Measurements from ENCODE around the gene ANKRD29. TPM values are rescaled to one million over a fixed set of nuclear protein-coding genes. Genes with fewer than 3 reads are reported as not detected.

The ANKRD29 gene
- total RNA-seq, 6 experiments from 2014 or later: 0.13 to 0.50 (median 0.22) TPM

DNA sequence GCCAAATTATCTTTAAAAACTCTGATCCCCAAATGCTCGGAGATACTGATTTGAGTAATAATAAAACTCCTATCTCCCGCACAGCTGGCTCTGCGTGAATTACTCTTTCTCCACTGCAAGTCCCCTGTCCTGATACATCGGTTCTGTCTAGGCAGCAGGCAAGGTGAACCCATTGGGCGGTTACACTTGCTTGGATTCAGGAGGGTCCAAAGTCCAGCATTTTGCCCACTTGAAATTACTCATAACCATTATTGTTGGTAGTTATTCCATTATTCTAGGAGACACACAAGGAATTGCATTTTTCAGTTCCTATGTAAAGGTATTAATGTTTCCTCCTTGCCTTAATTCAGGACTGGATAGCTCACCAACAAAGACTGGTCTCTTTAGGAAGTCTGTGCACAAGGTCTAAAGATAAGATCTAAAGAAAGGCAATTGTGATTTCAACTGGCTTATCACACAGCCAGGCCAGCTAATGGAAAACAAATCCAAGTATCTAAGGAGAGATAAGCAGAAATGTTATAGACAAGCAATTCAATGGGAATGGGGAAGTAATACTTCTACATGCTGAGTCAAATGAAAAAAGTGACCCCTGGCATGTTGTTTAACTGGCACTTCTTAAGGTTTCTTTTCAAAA is 53.2 kb downstream of the ANKRD29 start:
- H3K36me3 Mint-ChIP-seq (ENCODE audit: low read depth): no peaks in the 10 kb centered on the region
- H3K4me3 Mint-ChIP-seq: no peak overlapping the region
- H3K27me3 Mint-ChIP-seq (ENCODE audit: insufficient read depth): peaks cover 6% of the 10 kb centered on the region; the same call in 1 of the 2 replicates
- H3K4me1 Mint-ChIP-seq (ENCODE audit: low read depth): peaks cover 23% of the 10 kb centered on the region
- H3K9me3 Mint-ChIP-seq: no peaks in the 10 kb centered on the region
- TF ChIP-seq, protein P1, sequence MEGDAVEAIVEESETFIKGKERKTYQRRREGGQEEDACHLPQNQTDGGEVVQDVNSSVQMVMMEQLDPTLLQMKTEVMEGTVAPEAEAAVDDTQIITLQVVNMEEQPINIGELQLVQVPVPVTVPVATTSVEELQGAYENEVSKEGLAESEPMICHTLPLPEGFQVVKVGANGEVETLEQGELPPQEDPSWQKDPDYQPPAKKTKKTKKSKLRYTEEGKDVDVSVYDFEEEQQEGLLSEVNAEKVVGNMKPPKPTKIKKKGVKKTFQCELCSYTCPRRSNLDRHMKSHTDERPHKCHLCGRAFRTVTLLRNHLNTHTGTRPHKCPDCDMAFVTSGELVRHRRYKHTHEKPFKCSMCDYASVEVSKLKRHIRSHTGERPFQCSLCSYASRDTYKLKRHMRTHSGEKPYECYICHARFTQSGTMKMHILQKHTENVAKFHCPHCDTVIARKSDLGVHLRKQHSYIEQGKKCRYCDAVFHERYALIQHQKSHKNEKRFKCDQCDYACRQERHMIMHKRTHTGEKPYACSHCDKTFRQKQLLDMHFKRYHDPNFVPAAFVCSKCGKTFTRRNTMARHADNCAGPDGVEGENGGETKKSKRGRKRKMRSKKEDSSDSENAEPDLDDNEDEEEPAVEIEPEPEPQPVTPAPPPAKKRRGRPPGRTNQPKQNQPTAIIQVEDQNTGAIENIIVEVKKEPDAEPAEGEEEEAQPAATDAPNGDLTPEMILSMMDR (IDR thresholded peaks at IDR 0.05): no peak
- no peak overlapping the region for H3K27ac Mint-ChIP-seq
- DNase-seq: no peak

DNA sequence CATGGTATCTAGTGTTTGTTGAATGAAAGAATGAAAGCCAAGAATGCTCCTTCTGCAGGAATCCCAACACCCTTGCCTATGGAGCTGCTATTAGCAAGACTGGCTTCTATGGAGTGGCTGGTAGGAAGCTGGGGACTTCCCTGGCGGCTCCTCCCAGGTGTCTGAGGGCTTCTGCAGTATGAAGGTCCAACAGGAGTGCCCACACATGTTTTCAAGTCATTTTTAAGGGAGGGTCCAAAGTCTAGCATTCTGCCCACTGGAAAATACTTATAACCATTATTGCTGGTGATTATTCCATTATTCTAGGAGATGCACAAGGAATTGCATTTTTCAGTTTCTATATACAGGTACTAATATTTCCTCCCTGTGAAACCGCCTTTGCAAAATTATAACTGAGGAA is 54.5 kb downstream of the ANKRD29 start:
- Mint-ChIP-seq H3K4me3 (no peak overlapping the region), H3K4me1 (ENCODE audit: low read depth) (peaks cover 23% of the 10 kb centered on the region), H3K9me3 (no peaks in the 10 kb centered on the region), H3K27me3 (ENCODE audit: insufficient read depth) (peaks cover 13% of the 10 kb centered on the region; the same call in 1 of the 2 replicates), H3K27ac (no peak overlapping the region), H3K36me3 (ENCODE audit: low read depth) (no peaks in the 10 kb centered on the region)
- TF ChIP-seq, protein P1 (IDR thresholded peaks at IDR 0.05): no peak
- no peak for DNase-seq

DNA sequence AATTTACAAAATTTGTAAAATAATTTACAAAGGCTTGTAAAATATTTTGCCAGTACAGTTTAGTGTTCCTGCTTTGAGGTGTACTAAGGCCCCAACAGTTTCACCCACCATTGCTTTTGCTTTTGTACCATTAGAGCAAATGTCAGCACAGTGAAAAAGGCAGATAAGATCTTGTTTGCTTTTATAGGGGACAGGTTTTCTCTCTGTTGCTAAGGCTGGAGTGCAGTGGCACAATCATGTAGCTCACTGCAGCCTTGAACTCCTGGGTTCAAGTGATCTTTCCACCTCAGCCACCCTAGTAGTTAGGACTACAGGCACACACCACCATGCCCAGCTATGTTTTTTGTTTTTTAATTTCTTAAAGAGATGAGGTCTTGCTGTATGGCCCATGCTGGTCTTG is 56.8 kb downstream of the ANKRD29 start:
- Mint-ChIP-seq H3K4me1 (ENCODE audit: low read depth) (peaks cover 8% of the 10 kb centered on the region), H3K9me3 (no peaks in the 10 kb centered on the region), H3K27ac (no peak overlapping the region), H3K4me3 (no peak overlapping the region), H3K36me3 (ENCODE audit: low read depth) (no peaks in the 10 kb centered on the region), H3K27me3 (ENCODE audit: insufficient read depth) (peaks cover 12% of the 10 kb centered on the region; the same call in 1 of the 2 replicates)
- DNase-seq: no peak
- TF ChIP-seq, protein P1 (IDR thresholded peaks at IDR 0.05): no peak

DNA sequence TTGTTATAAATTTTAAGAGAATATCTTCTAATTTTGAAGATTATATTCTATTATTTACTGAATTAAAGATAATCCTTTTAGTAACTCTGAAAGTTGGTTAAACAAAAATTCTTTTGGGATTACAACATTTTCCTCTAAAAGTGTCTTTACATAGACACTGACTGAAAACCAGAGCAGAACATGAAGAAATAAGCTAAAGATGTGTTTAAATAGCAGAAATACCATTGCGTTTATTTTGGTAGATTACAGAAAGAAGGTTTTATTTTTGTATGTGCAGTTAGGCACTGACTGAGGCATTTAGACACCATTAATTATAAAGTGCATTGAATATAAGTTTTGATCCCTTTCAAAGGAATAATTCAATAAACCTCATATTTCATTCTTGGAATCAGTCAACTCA is 62.9 kb downstream of the ANKRD29 start:
- no peaks in the 10 kb centered on the region for H3K4me1 Mint-ChIP-seq (ENCODE audit: low read depth)

DNA sequence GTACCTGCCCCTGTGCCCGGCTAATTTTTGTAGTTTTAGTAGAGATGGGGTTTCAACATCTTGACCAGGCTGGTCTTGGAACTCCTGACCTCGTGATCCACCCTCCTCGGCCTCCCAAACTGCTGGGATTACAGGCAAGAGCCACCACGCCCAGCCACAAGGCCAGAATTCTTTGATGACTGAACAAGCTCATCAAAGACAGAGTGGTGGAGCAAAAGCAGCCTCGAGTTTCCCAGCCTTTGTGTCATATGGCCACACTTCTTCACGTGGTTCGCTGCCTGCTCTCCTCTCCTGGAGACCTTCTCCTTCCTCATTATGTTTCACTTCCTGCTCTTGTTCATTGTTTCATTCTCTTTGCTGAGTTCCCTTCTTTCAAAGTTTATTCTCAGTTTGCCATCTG is 66.5 kb downstream of the ANKRD29 start:
- peaks cover 2% of the 10 kb centered on the region for H3K27me3 Mint-ChIP-seq (ENCODE audit: insufficient read depth)
- H3K4me1 Mint-ChIP-seq (ENCODE audit: low read depth): peaks cover 25% of the 10 kb centered on the region
- no peak overlapping the region for H3K4me3 Mint-ChIP-seq
- H3K36me3 Mint-ChIP-seq (ENCODE audit: low read depth): 0 out of 2 replicates have a peak, but pooled peaks cover 4% of the 10 kb centered on the region
- no peaks in the 10 kb centered on the region for H3K9me3 Mint-ChIP-seq
- TF ChIP-seq, protein P1 (IDR thresholded peaks at IDR 0.05): no peak
- DNase-seq: no peak
- no peak overlapping the region for H3K27ac Mint-ChIP-seq

More for the DNA sequence above, 62.9 kb downstream of the ANKRD29 start:
- Mint-ChIP-seq H3K27ac (no peak overlapping the region), H3K9me3 (no peaks in the 10 kb centered on the region), H3K27me3 (ENCODE audit: insufficient read depth) (peaks cover 9% of the 10 kb centered on the region), H3K36me3 (ENCODE audit: low read depth) (no peaks in the 10 kb centered on the region), H3K4me3 (no peak overlapping the region)
- TF ChIP-seq, protein P1 (IDR thresholded peaks at IDR 0.05): no peak
- DNase-seq: no peak

All from HFFc6 (cell line).